Upper lobe of left lung (tissue), 4 donors: Measurements from ENCODE around the gene DSE.

Experiments
- CTCF ChIP-seq, 6 experiments: fragments of 450-650 bp in 4 of 6; fragments of 200-600 bp in 2 of 6; sonication (generic) in 2 of 6; IDR thresholded peaks; one replicate each; pipeline ENCODE4 v1.5.1; 2016 to 2019; ENCODE audit warnings: antibody characterized with exemption in 6 of 6
- POLR2A ChIP-seq, 4 donors: fragments of 450-650 bp; IDR thresholded peaks; one replicate each; pipeline ENCODE4 v1.5.1; 2016 to 2017; ENCODE audit warnings: antibody characterized with exemption in 4 of 4, mild to moderate bottlenecking in 2 of 4

GRCh38 chr6:116419069-116419786 lies 48.5 kb downstream of the DSE start:
- no peak for TF ChIP-seq CTCF (IDR thresholded peaks at IDR 0.05)
- no peak for TF ChIP-seq POLR2A (IDR thresholded peaks at IDR 0.05)
